HEK293 (cell line): ENCODE measurements around the gene CASD1.

Source experiments
- CTCF ChIP-seq: fragments of 450-650 bp; formaldehyde crosslinking; IDR thresholded peaks from 2 replicates; pipeline ENCODE4 v1.5.1; 2016; ENCODE audit warnings: missing biosample characterization, missing genetic modification characterization
- EGR2 ChIP-seq: fragments of 450-650 bp; formaldehyde crosslinking; IDR thresholded peaks from 2 replicates; pipeline ENCODE4 v1.5.1; 2016; ENCODE audit warnings: low read depth, missing biosample characterization, missing genetic modification characterization
- HOXA7 ChIP-seq: sonication (generic); formaldehyde crosslinking; IDR thresholded peaks from 2 replicates; pipeline ENCODE4 v1.8.1; 2022; ENCODE audit warnings: missing genetic modification reagents, borderline replicate concordance
- PRDM1 ChIP-seq: fragments of 450-650 bp; formaldehyde crosslinking; IDR thresholded peaks from 2 replicates; pipeline ENCODE4; 2016; ENCODE audit warnings: missing biosample characterization, missing genetic modification characterization
- REPIN1 ChIP-seq: fragments of 450-650 bp; formaldehyde crosslinking; IDR thresholded peaks from 2 replicates; pipeline ENCODE4 v1.5.1; 2017; ENCODE audit warnings: missing biosample characterization, missing genetic modification characterization, low read depth
- ZNF121 ChIP-seq: fragments of 450-650 bp; formaldehyde crosslinking; IDR thresholded peaks from 2 replicates; pipeline ENCODE4 v1.5.1; 2016; ENCODE audit warnings: missing biosample characterization, missing genetic modification characterization
- ZNF404 ChIP-seq: fragments of 450-650 bp; formaldehyde crosslinking; IDR thresholded peaks from 2 replicates; pipeline ENCODE4 v1.5.1; 2017; ENCODE audit warnings: missing biosample characterization, missing genetic modification characterization
- ZNF433 ChIP-seq: fragments of 450-650 bp; formaldehyde crosslinking; IDR thresholded peaks from 2 replicates; pipeline ENCODE4 v1.5.1; 2016; ENCODE audit warnings: missing biosample characterization, missing genetic modification characterization, low read depth
- ZNF549 ChIP-seq: fragments of 450-650 bp; IDR thresholded peaks from 2 replicates; pipeline ENCODE4 v1.5.1; 2018; ENCODE audit warnings: missing biosample characterization, missing genetic modification characterization, mild to moderate bottlenecking, inconsistent platforms, moderate library complexity

- TF ChIP-seq CTCF (no peak), ZNF549 (tag by site-specific recombination) (no peak), ZNF121 (tag by site-specific recombination) (no peak), REPIN1 (no peak), PRDM1 (tag by site-specific recombination) (no peak), ZNF433 (no peak), ZNF404 (tag by site-specific recombination) (no peak), EGR2 (no peak), HOXA7 (CRISPR knock-in tag) (no peak)
Observed at GRCh38 chr7:94530109-94530508, 20.5 kb downstream of the CASD1 start.
